Stimulated activated CD8-positive, alpha-beta memory T cell treated with anti-CD3 and anti-CD28 coated beads, Interleukin-2, amount 100 ng/mL, for 48 hours (primary cell): Measurements from ENCODE around the gene FAM219A.

ENCODE experiments used
- DNase-seq, 2 donors: peaks; one replicate each; pipeline ENCODE4 v3.0.0-alpha.2; 2020; ENCODE audit warnings: low read depth in 2 of 2

The FAM219A gene

DNA sequence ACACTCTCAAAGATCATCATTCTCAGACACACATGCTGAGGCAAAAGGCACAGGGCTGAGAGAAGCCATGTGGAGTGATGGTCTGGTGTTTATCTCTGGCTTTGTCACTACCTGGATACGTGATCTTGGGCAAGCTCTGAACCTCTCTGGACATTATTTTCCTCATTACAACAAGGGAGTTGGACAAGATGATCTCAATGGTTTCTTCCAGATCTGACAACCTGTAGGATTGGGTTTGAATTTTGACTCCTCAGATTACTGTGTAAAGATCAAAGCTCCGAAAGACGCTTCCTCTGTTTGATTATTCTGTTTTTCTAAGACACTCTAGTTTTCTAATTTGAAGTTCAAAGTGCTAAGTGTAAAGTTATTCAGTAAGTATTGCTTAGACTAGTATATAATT is 109.0 kb downstream of the FAM219A start:
- no peak for DNase-seq
